Muscle of leg (tissue), 11 donors: ENCODE measurements around the gene PHF13. TPM values are rescaled to one million over a fixed set of nuclear protein-coding genes. Genes with fewer than 3 reads are reported as not detected.

Source experiments
- DNase-seq: peaks from one replicate; pipeline ENCODE4 v3.0.0; 2013
- H3K27ac ChIP-seq: one replicate; pipeline ENCODE4 v1.5.1; 2013; ENCODE audit warnings: mild to moderate bottlenecking, low read length, control low read depth
- H3K27me3 ChIP-seq: one replicate; pipeline ENCODE4 v1.6.1; 2013; ENCODE audit warnings: low read length; ENCODE audit not compliant: control insufficient read depth, insufficient read depth
- H3K36me3 ChIP-seq: one replicate; pipeline ENCODE4 v1.6.1; 2013; ENCODE audit warnings: low read length; ENCODE audit not compliant: control insufficient read depth, insufficient read depth
- H3K4me1 ChIP-seq: one replicate; pipeline ENCODE4 v1.6.1; 2013; ENCODE audit warnings: low read length; ENCODE audit not compliant: control insufficient read depth, insufficient read depth
- H3K4me3 ChIP-seq: one replicate; pipeline ENCODE4 v1.5.1; 2013; ENCODE audit warnings: low read length, control low read depth
- H3K9me3 ChIP-seq: replicated peaks from 2 replicates; pipeline ENCODE4 v1.6.1; 2013; ENCODE audit warnings: low read depth, low read length; ENCODE audit not compliant: control insufficient read depth
- WGBS: methylation state at CpG from one replicate; pipeline ENCODE4 v1.1.5; 2013; ENCODE audit warnings: missing lambda C conversion rate; ENCODE audit not compliant: insufficient coverage; 5-methylcytosine and 5-hydroxymethylcytosine counted together
- polyA plus RNA-seq, 8 donors: library from polyadenylated mRNA; unstranded; fragments of 120-200 nt; gene quantifications; one replicate each; pipeline versions ENCODE4 v1.2.1 to v1.2.3, GENCODE V29; 2013; ENCODE audit warnings: inconsistent platforms in 1 of 8, low replicate concordance in 1 of 8; ENCODE audit not compliant: insufficient read length in 8 of 8, insufficient read depth in 1 of 8
- total RNA-seq: library from RNA; stranded (reverse); fragments of 120-200 nt; gene quantifications from one replicate; pipeline ENCODE4 v1.2.4, GENCODE V29; 2013

PHF13 gene
- total and polyA plus RNA-seq, 9 donors: 11.6 to 24.2 (median 21.8) TPM

GRCh38 chr1:6578624-6579373, 34.7 kb upstream of the PHF13 start:
- Histone ChIP-seq H3K36me3 (peaks cover 5% of the 10 kb centered on the region), H3K4me1 (peaks cover 29% of the 10 kb centered on the region), H3K27ac (no peak overlapping the region), H3K4me3 (no peak overlapping the region), H3K27me3 (no peaks in the 10 kb centered on the region), H3K9me3 (no peaks in the 10 kb centered on the region)
- no peak for DNase-seq
- 87% methylated on average over 14 of the region's 14 CpGs for WGBS

DNA sequence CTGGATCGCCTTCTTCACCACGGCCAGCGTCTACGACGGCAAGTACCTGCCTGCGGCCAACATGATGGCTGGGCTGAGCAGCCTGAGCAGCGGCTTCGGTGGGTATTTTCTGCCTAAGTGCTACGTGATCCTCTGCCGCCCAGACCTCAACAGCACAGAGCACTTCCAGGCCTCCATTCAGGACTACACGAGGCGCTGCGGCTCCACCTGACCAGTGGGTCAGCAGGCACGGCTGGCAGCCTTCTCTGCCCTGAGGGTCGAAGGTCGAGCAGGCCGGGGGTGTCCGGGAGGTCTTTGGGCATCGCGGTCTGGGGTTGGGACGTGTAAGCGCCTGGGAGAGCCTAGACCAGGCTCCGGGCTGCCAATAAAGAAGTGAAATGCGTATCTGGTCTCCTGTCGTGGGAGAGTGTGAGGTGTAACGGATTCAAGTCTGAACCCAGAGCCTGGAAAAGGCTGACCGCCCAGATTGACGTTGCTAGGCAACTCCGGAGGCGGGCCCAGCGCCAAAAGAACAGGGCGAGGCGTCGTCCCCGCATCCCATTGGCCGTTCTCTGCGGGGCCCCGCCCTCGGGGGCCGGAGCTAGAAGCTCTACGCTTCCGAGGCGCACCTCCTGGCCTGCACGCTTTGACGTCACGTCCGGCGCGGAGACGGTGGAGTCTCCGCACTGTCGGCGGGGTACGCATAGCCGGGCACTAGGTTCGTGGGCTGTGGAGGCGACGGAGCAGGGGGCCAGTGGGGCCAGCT, 34.0 kb upstream of the PHF13 start, which contains the start of gene ZBTB48:
Gene ZBTB48 (plus strand): TSS at position 621 of the 745 bp plus-strand sequence. CDS start 616 bp downstream, outside the sequence.
- WGBS: 11% methylated on average over 58 of the region's 58 CpGs
- DNase-seq: peak; percentile 100
- Histone ChIP-seq H3K4me3 (peak within 1 kb of the TSS; percentile 84), H3K27ac (peak within 1 kb of the TSS; percentile 95), H3K4me1 (peaks cover 29% of the 10 kb centered on the region), H3K27me3 (no peaks in the 10 kb centered on the region), H3K36me3 (peaks cover 5% of the 10 kb centered on the region), H3K9me3 (no peaks in the 10 kb centered on the region)

DNA sequence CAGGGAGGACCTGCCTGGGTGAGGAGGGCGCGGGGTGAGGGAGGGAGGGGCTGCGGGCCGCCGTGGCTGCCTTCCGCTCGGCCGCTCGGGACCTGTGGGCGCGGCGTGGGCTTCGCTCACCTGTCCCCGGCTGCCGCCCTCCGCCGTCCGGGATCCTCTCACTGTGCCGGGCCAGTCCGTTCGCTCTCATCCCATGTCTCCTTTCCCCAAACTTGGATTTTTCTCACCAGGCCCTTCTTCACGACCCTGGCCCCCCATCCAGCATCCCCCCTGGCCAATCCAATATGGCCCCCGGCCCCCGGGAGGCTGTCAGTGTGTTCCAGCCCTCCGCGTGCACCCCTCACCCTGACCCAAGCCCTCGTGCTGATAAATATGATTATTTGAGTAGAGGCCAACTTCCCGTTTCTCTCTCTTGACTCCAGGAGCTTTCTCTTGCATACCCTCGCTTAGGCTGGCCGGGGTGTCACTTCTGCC, 33.4 kb upstream of the PHF13 start:
- peak overlapping the region; percentile 88 for H3K27ac ChIP-seq
- DNase-seq: peak; percentile 48
- no peaks in the 10 kb centered on the region for H3K27me3 ChIP-seq
- peak overlapping the region; percentile 84 for H3K4me3 ChIP-seq
- under 1% methylated on average over 22 of the region's 30 CpGs for WGBS
- H3K4me1 ChIP-seq: peaks cover 29% of the 10 kb centered on the region
- peaks cover 5% of the 10 kb centered on the region for H3K36me3 ChIP-seq
- no peaks in the 10 kb centered on the region for H3K9me3 ChIP-seq

DNA sequence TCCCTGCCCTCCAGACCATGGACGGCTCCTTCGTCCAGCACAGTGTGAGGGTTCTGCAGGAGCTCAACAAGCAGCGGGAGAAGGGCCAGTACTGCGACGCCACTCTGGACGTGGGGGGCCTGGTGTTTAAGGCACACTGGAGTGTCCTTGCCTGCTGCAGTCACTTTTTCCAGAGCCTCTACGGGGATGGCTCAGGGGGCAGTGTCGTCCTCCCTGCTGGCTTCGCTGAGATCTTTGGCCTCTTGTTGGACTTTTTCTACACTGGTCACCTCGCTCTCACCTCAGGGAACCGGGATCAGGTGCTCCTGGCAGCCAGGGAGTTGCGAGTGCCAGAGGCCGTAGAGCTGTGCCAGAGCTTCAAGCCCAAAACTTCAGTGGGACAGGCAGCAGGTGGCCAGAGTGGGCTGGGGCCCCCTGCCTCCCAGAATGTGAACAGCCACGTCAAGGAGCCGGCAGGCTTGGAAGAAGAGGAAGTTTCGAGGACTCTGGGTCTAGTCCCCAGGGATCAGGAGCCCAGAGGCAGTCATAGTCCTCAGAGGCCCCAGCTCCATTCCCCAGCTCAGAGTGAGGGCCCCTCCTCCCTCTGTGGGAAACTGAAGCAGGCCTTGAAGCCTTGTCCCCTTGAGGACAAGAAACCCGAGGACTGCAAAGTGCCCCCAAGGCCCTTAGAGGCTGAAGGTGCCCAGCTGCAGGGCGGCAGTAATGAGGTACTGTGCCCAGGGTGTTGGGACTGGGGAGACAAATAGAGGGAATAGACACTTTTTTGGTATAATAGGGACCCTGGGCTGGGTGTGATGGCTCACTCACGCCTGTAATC, 32.7 kb upstream of the PHF13 start:
- peaks cover 29% of the 10 kb centered on the region for H3K4me1 ChIP-seq
- H3K27ac ChIP-seq: peak overlapping the region; percentile 88
- peaks cover 8% of the 10 kb centered on the region for H3K36me3 ChIP-seq
- H3K27me3 ChIP-seq: no peaks in the 10 kb centered on the region
- DNase-seq: no peak
- H3K9me3 ChIP-seq: no peaks in the 10 kb centered on the region
- peak overlapping the region; percentile 84 for H3K4me3 ChIP-seq
- WGBS: 30% methylated on average over 19 of the region's 19 CpGs

DNA sequence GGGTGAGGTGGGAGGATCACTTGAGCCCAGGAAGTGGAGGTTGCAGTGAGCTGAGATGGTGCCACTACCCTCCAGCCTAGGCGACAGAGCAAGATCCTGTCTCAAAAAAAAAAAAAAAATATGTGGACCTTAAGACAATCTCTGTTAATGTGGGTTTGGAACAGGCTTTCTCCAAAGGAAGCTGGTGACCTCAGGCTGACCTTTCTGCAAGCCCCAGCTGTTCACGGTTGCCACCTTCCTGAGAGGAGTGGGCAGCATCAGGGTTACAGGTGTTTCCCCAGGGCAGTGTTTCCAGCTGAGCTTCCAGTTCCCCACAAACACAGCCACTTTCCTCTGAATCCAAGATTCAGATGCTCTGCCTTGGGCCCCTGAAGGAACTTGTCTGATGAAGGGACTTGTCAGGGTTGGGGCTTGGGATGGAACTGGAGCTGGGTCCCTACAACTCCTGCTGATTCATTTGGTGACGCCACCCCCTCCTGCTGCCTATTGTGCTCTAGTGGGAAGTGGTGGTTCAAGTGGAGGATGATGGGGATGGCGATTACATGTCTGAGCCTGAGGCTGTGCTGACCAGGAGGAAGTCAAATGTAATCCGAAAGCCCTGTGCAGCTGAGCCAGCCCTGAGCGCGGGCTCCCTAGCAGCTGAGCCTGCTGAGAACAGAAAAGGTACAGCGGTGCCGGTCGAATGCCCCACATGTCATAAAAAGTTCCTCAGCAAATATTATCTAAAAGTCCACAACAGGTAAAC, 31.8 kb upstream of the PHF13 start:
- Histone ChIP-seq H3K27ac (no peak overlapping the region), H3K4me1 (peaks cover 34% of the 10 kb centered on the region), H3K27me3 (no peaks in the 10 kb centered on the region), H3K4me3 (no peak overlapping the region), H3K36me3 (peaks cover 10% of the 10 kb centered on the region), H3K9me3 (no peaks in the 10 kb centered on the region)
- WGBS: 80% methylated on average over 8 of the region's 10 CpGs
- no peak for DNase-seq

GRCh38 chr1:6582370-6582769, 31.2 kb upstream of the PHF13 start:
- H3K4me1 ChIP-seq: peaks cover 40% of the 10 kb centered on the region
- H3K9me3 ChIP-seq: no peaks in the 10 kb centered on the region
- peaks cover 10% of the 10 kb centered on the region for H3K36me3 ChIP-seq
- WGBS: no CpG with 5 or more reads among the region's 1 CpG
- no peak overlapping the region for H3K27ac ChIP-seq
- H3K27me3 ChIP-seq: no peaks in the 10 kb centered on the region
- no peak for DNase-seq
- H3K4me3 ChIP-seq: no peak overlapping the region

DNA sequence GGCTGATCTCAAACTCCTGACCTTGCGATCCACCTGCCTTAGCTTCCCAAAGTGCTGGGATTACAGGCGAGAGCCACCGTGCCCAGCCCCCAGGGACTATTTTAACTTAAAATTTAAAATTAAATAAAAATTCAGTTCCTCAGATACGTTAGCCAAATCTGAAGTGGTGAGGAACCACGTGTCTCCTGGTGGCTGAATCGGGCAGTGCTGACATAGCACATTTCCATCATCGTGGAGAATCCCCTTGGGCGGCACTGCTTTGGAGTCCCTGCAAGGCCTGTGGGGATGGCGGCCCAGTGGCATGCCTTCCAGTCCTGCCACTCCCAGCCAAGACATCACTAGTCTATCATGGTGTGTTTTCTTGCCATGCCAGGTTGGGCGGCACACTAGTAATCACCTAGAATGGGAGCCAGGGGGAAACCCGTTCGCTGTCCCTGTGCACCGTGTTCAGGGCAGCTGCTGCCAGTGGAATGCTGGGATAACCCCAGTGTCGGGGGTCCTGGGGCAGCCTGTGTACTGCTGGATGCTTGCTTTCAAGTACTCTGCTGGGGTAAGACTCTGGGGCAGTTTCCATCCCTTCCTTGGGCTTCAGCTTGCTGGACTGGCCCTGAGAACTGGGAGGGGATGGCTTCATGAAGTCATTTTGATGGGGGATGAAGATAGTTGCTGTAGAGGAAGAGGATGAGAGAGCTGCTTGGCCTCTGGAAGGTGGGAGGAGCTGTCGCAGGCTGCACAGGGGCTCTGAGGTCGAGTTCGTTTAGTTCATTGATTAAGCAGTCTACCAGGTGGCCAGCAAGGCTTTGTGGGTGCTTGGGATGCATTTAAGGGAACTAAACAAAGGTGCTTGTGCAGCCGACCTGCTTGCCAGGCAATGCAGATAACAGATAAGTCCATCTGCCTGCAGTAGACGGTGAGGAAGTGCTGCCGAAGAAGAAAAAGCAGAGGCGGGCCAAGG, 29.1 kb upstream of the PHF13 start:
- H3K4me3 ChIP-seq: no peak overlapping the region
- peaks cover 28% of the 10 kb centered on the region for H3K36me3 ChIP-seq
- peaks cover 55% of the 10 kb centered on the region for H3K4me1 ChIP-seq
- H3K27ac ChIP-seq: no peak overlapping the region
- WGBS: 78% methylated on average over 21 of the region's 21 CpGs
- H3K9me3 ChIP-seq: no peaks in the 10 kb centered on the region
- no peak for DNase-seq
- no peaks in the 10 kb centered on the region for H3K27me3 ChIP-seq

GRCh38 chr1:6585081-6585722, 28.3 kb upstream of the PHF13 start:
- H3K27me3 ChIP-seq: no peaks in the 10 kb centered on the region
- peaks cover 36% of the 10 kb centered on the region for H3K36me3 ChIP-seq
- no peak overlapping the region for H3K27ac ChIP-seq
- 72% methylated on average over 11 of the region's 12 CpGs for WGBS
- no peak overlapping the region for H3K4me3 ChIP-seq
- H3K9me3 ChIP-seq: no peaks in the 10 kb centered on the region
- H3K4me1 ChIP-seq: peaks cover 58% of the 10 kb centered on the region
- DNase-seq: no peak
